Spleen (tissue), 7 donors: ENCODE measurements around the gene TET3.

Experiments
- CTCF ChIP-seq, 11 experiments: fragments of 200-600 bp in 7 of 11; fragments of 450-650 bp in 4 of 11; sonication (generic) in 4 of 11; IDR thresholded peaks in 8 of 11; conservative IDR thresholded peaks in 3 of 11; 1 replicate in 7 of 11; 2 replicates in 4 of 11; pipeline versions ENCODE4 v1.4.0 to v1.8.0; 2016 to 2021; ENCODE audit warnings: antibody characterized with exemption in 11 of 11, inconsistent platforms in 4 of 11, mild to moderate bottlenecking in 1 of 11
- POLR2A ChIP-seq, 3 donors: fragments of 450-650 bp; IDR thresholded peaks; one replicate each; pipeline ENCODE4 v1.5.1; 2017; ENCODE audit warnings: antibody characterized with exemption in 3 of 3, mild to moderate bottlenecking in 1 of 3
- POLR2AphosphoS5 ChIP-seq, 3 donors: sonication (generic); formaldehyde crosslinking; IDR thresholded peaks; one replicate each; pipeline ENCODE4 v1.5.1; 2017; ENCODE audit warnings: antibody characterized with exemption in 3 of 3
- donor health status: DM: no; HTN: no; CAD: no; lungs with moderate emphysema.
- donor health status: DM: no; HTN: no; CAD: no.
- donor health status: DM: no; HTN: no; CAD: no.

- TF ChIP-seq CTCF (IDR thresholded peaks at IDR 0.05 in 8 of 11, conservative IDR thresholded peaks at IDR 0.05 in 3 of 11) (no peak), POLR2A (IDR thresholded peaks at IDR 0.05) (no peak), POLR2AphosphoS5 (IDR thresholded peaks at IDR 0.05) (no peak)
Observed at GRCh38 chr2:73989972-73990371, 5.3 kb downstream of the TET3 start.
